OCI-LY1 (cell line): ENCODE results near the gene SLCO2B1.

ENCODE experiments used
- EZH2 ChIP-seq: fragments of 200-600 bp; sonication (generic), shearing (Covaris generic); IDR thresholded peaks from 2 replicates; pipeline ENCODE4 v1.8.0; 2017; ENCODE audit warnings: borderline replicate concordance, mixed run types, mild to moderate bottlenecking, antibody characterized with exemption, low read length, moderate library complexity, mixed read lengths
- TF ChIP-seq, protein P1 (sequence below): fragments of 200-600 bp; sonication (generic), shearing (Covaris generic); IDR thresholded peaks from 2 replicates; pipeline ENCODE4 v1.5.1; 2017; ENCODE audit warnings: mild to moderate bottlenecking, antibody characterized with exemption, low read length, moderate library complexity, mixed read lengths

DNA sequence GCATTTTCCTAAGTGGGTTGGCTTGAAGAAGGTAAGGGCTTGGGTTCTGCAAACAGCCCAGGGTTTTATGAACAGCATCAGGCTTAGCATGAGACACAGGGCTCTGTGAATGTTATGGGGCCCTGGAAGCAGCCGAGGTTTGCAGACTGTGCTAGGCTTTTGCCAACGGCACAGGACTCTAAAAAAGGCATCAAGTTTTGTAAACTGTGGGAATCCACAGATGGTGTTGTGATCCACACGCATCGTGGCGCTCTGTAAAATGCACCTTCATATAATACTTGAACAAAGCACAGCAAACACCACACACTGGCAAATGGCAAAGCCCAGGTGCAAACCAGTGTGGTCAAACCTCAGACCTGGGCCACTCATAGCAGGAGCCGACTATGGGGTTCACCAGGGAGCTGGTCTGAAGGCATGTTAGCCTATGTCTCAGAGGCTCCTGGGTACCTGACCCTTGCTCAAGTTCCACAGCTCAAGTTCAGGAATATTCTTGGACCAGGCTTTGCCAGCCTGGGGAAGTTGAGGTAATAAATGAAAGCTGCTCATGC, 2.4 kb upstream of the SLCO2B1 start:
- TF ChIP-seq, protein P1, sequence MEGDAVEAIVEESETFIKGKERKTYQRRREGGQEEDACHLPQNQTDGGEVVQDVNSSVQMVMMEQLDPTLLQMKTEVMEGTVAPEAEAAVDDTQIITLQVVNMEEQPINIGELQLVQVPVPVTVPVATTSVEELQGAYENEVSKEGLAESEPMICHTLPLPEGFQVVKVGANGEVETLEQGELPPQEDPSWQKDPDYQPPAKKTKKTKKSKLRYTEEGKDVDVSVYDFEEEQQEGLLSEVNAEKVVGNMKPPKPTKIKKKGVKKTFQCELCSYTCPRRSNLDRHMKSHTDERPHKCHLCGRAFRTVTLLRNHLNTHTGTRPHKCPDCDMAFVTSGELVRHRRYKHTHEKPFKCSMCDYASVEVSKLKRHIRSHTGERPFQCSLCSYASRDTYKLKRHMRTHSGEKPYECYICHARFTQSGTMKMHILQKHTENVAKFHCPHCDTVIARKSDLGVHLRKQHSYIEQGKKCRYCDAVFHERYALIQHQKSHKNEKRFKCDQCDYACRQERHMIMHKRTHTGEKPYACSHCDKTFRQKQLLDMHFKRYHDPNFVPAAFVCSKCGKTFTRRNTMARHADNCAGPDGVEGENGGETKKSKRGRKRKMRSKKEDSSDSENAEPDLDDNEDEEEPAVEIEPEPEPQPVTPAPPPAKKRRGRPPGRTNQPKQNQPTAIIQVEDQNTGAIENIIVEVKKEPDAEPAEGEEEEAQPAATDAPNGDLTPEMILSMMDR: no peak
- no peak for TF ChIP-seq EZH2
